Measurements from ENCODE around the gene PEF1.

Gene PEF1

GRCh38 chr1:31670593-31670964, 25.9 kb upstream of the PEF1 start:
- FAIRE-seq (no peak), DNase-seq (ENCODE audit: insufficient read length) (no peak)
- TF ChIP-seq TAF1 (IDR thresholded peaks at IDR 0.05; ENCODE audit: borderline replicate concordance, low read depth, low read length) (no peak), POLR2AphosphoS5 (IDR thresholded peaks at IDR 0.05; ENCODE audit: low read depth, low read length) (no peak), POLR2A (IDR thresholded peaks at IDR 0.05; ENCODE audit: low read depth, low read length) (no peak)

GRCh38 chr1:31669786-31670592, 25.3 kb upstream of the PEF1 start:
- DNase-seq (ENCODE audit: insufficient read length) (no peak), FAIRE-seq (no peak)
- TF ChIP-seq POLR2A (IDR thresholded peaks at IDR 0.05; ENCODE audit: low read depth, low read length) (no peak), POLR2AphosphoS5 (IDR thresholded peaks at IDR 0.05; ENCODE audit: low read depth, low read length) (no peak), TAF1 (IDR thresholded peaks at IDR 0.05; ENCODE audit: borderline replicate concordance, low read depth, low read length) (no peak)

- DNase-seq (ENCODE audit: insufficient read length) (no peak), FAIRE-seq (no peak)
- TF ChIP-seq POLR2A (IDR thresholded peaks at IDR 0.05; ENCODE audit: low read depth, low read length): no peak
- no peak for TF ChIP-seq POLR2AphosphoS5 (IDR thresholded peaks at IDR 0.05; ENCODE audit: low read depth, low read length)
- TF ChIP-seq TAF1 (IDR thresholded peaks at IDR 0.05; ENCODE audit: borderline replicate concordance, low read depth, low read length): no peak
Measured at GRCh38 chr1:31669433-31669785, 24.7 kb upstream of the PEF1 start.

- no peak for DNase-seq (ENCODE audit: insufficient read length)
- FAIRE-seq: no peak
- TF ChIP-seq POLR2AphosphoS5 (IDR thresholded peaks at IDR 0.05; ENCODE audit: low read depth, low read length): no peak
- no peak for TF ChIP-seq TAF1 (IDR thresholded peaks at IDR 0.05; ENCODE audit: borderline replicate concordance, low read depth, low read length)
- no peak for TF ChIP-seq POLR2A (IDR thresholded peaks at IDR 0.05; ENCODE audit: low read depth, low read length)
Measured at GRCh38 chr1:31668303-31668883, 23.7 kb upstream of the PEF1 start.

GRCh38 chr1:31667065-31667785, 22.5 kb upstream of the PEF1 start:
- no peak for FAIRE-seq
- DNase-seq (ENCODE audit: insufficient read length): no peak
- TF ChIP-seq POLR2AphosphoS5 (IDR thresholded peaks at IDR 0.05; ENCODE audit: low read depth, low read length): no peak
- TF ChIP-seq TAF1 (IDR thresholded peaks at IDR 0.05; ENCODE audit: borderline replicate concordance, low read depth, low read length): no peak
- TF ChIP-seq POLR2A (IDR thresholded peaks at IDR 0.05; ENCODE audit: low read depth, low read length): no peak

- TF ChIP-seq POLR2AphosphoS5 (IDR thresholded peaks at IDR 0.05; ENCODE audit: low read depth, low read length) (no peak), TAF1 (IDR thresholded peaks at IDR 0.05; ENCODE audit: borderline replicate concordance, low read depth, low read length) (no peak)
- DNase-seq (ENCODE audit: insufficient read length) (no peak), FAIRE-seq (no peak)
Measured at GRCh38 chr1:31666263-31666963, 21.7 kb upstream of the PEF1 start.

- FAIRE-seq: no peak
- no peak for DNase-seq (ENCODE audit: insufficient read length)
- no peak for TF ChIP-seq POLR2A (IDR thresholded peaks at IDR 0.05; ENCODE audit: low read depth, low read length)
- TF ChIP-seq TAF1 (IDR thresholded peaks at IDR 0.05; ENCODE audit: borderline replicate concordance, low read depth, low read length): no peak
- TF ChIP-seq POLR2AphosphoS5 (IDR thresholded peaks at IDR 0.05; ENCODE audit: low read depth, low read length): no peak
Measured at GRCh38 chr1:31665234-31665878, 20.7 kb upstream of the PEF1 start.

- DNase-seq (ENCODE audit: insufficient read length) (no peak), FAIRE-seq (no peak)
- no peak for TF ChIP-seq POLR2AphosphoS5 (IDR thresholded peaks at IDR 0.05; ENCODE audit: low read depth, low read length)
- TF ChIP-seq POLR2A (IDR thresholded peaks at IDR 0.05; ENCODE audit: low read depth, low read length): no peak
- TF ChIP-seq TAF1 (IDR thresholded peaks at IDR 0.05; ENCODE audit: borderline replicate concordance, low read depth, low read length): no peak
Measured at GRCh38 chr1:31664528-31664927, 19.9 kb upstream of the PEF1 start.

- TF ChIP-seq POLR2AphosphoS5 (IDR thresholded peaks at IDR 0.05; ENCODE audit: low read depth, low read length) (no peak), POLR2A (IDR thresholded peaks at IDR 0.05; ENCODE audit: low read depth, low read length) (no peak), TAF1 (IDR thresholded peaks at IDR 0.05; ENCODE audit: borderline replicate concordance, low read depth, low read length) (no peak)
- peak; percentile 93 for FAIRE-seq
Measured at GRCh38 chr1:31663622-31664452, 19.2 kb upstream of the PEF1 start.

GRCh38 chr1:31662463-31662862, 17.8 kb upstream of the PEF1 start:
- FAIRE-seq (no peak), DNase-seq (ENCODE audit: insufficient read length) (no peak)
- no peak for TF ChIP-seq TAF1 (IDR thresholded peaks at IDR 0.05; ENCODE audit: borderline replicate concordance, low read depth, low read length)
- TF ChIP-seq POLR2AphosphoS5 (IDR thresholded peaks at IDR 0.05; ENCODE audit: low read depth, low read length): no peak
- TF ChIP-seq POLR2A (IDR thresholded peaks at IDR 0.05; ENCODE audit: low read depth, low read length): no peak

More at GRCh38 chr1:31663622-31664452, 19.2 kb upstream of the PEF1 start:
- DNase-seq (ENCODE audit: insufficient read length): peak; percentile 80

All from GM12892 (cell line).